ENCODE data around the gene C4orf54.

DNA sequence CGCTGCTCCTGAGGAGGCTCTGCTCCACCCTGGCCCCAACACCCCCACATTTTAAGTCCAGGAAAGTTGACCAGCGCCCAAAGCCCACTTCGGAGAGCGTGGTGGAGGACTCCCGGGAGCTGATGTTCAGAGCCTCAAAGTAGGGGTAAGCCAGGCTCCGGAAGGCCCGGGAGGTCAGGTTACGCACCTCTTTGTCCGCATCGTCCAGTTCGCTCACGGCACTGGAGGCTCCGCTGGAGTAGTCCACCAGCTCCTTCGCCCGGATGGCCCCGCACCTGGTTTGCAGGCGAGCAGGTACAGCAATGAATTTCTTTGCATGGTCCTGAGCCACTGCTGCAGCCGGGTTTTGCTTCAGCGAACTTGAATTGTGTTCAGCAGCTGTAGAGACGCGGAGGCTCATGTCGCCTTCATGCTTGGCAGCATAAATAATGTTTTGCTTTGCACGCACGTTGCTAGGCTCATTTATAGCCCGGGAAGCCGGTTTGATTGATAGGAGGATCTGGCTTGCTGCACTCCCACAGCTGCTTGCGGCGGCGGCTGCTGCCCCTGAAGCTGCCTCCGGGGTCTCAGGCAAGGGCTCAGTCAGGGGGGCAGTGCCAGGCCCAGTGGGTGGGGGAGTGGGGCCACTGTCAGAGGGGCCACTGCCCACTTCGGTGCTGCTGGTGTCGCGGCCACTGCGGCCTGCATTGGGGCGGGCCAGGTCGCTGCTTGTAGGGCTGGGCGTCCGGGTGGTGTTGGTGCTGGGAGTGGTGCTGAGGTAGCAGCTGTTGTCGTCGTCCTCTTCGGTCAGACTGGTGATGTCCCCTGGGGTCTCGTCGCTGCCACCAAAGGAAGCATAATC is 4.8 kb downstream of the C4orf54 start:
- TF ChIP-seq BCL3 (IDR thresholded peaks at IDR 0.05; ENCODE audit: borderline replicate concordance, insufficient read depth, low read depth, low read length, poor library complexity, severe bottlenecking) (no peak), STAT3 (IDR thresholded peaks at IDR 0.05; ENCODE audit: low read depth, low read length) (no peak), CTCF (IDR thresholded peaks at IDR 0.05 in 2 of 3, conservative IDR thresholded peaks at IDR 0.05 in 1 of 3; ENCODE audit: control insufficient read depth in 2 of 3, extremely low read depth in 1 of 3, insufficient read depth in 1 of 3, low read depth in 3 of 3, low read length in 3 of 3) (no peak), TARDBP (IDR thresholded peaks at IDR 0.05; ENCODE audit: borderline replicate concordance) (no peak), FOS (IDR thresholded peaks at IDR 0.05; ENCODE audit: borderline replicate concordance, extremely low read depth, insufficient read length) (no peak)
